Stimulated activated CD8-positive, alpha-beta memory T cell treated with anti-CD3 and anti-CD28 coated beads, Interleukin-7, amount 100 ng/mL, for 4 hours (primary cell): ENCODE measurements around the gene MDM2.
"Not testable (repeated sequence)": the region's sequence is repeated elsewhere in the genome, so short reads cannot be mapped to it uniquely, and the experiment has no call there.

Experiments
- DNase-seq, 2 donors: peaks; one replicate each; pipeline ENCODE4 v3.0.0-alpha.2; 2020; ENCODE audit warnings: low read depth in 2 of 2

Gene MDM2

GRCh38 chr12:68827895-68828671 lies 20.1 kb downstream of the MDM2 start:
- no peak for DNase-seq

- DNase-seq, result no peak
These were observed 20.7 kb downstream of the MDM2 start for GRCh38 chr12:68828672-68829068.

GRCh38 chr12:68831272-68831671 lies 23.3 kb downstream of the MDM2 start:
- no peak for DNase-seq

- DNase-seq, result no peak
These were observed 23.9 kb downstream of the MDM2 start for GRCh38 chr12:68831751-68832503.

GRCh38 chr12:68832504-68832867 lies 24.5 kb downstream of the MDM2 start:
- DNase-seq, result no peak

- no peak for DNase-seq
These were observed 25.5 kb downstream of the MDM2 start for GRCh38 chr12:68833508-68833907.

GRCh38 chr12:68835333-68835908 lies 27.4 kb downstream of the MDM2 start:
- no peak for DNase-seq

GRCh38 chr12:68837215-68837614 lies 29.2 kb downstream of the MDM2 start:
- DNase-seq, result no peak

- DNase-seq, result no peak
These were observed 30.3 kb downstream of the MDM2 start for GRCh38 chr12:68838046-68838886.

- no peak for DNase-seq
These were observed 31.5 kb downstream of the MDM2 start for GRCh38 chr12:68839183-68840147.

GRCh38 chr12:68841175-68841574 lies 33.2 kb downstream of the MDM2 start:
- not testable (repeated sequence) for DNase-seq

GRCh38 chr12:68841717-68842116 lies 33.7 kb downstream of the MDM2 start:
- no peak for DNase-seq

GRCh38 chr12:68842123-68842522 lies 34.1 kb downstream of the MDM2 start:
- DNase-seq, result no peak

- DNase-seq, result no peak
These were observed 35.0 kb downstream of the MDM2 start for GRCh38 chr12:68842784-68843567.

- DNase-seq, result no peak
These were observed 36.4 kb downstream of the MDM2 start for GRCh38 chr12:68844318-68844745.

- no peak for DNase-seq
These were observed 37.1 kb downstream of the MDM2 start for GRCh38 chr12:68844788-68845695.

- DNase-seq, result no peak
These were observed 38.8 kb downstream of the MDM2 start for GRCh38 chr12:68846811-68847210.

GRCh38 chr12:68850390-68850789 lies 42.4 kb downstream of the MDM2 start:
- no peak for DNase-seq
